HL-60/S4 (cell line): ENCODE measurements around the gene SLC7A8.

Source experiments
- in situ Hi-C: fragments of 300-500 bp; cut with MboI; formaldehyde crosslinking; loops from 2 replicates; pipeline ENCODE4 v1.14.3; 2022; ENCODE audit warnings: low sequenced_read_pairs

SLC7A8 gene

DNA sequence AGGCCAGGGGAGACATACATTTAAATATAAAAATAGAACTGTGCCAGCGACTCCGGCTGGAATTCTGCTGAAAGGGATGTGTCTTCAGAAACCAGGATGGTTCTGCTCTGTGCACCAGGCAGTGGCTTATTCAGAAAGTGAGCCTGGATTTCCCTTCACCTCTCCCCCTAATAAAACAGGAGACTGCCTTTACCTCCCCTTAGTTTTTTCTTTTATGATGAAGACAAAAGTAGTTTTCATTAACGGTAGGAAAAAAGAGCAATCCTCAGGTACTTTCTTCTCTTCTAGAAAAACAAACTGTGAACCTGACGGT lies 346 bp downstream of the SLC7A8 start:
- in situ Hi-C loops: no loop called here

DNA sequence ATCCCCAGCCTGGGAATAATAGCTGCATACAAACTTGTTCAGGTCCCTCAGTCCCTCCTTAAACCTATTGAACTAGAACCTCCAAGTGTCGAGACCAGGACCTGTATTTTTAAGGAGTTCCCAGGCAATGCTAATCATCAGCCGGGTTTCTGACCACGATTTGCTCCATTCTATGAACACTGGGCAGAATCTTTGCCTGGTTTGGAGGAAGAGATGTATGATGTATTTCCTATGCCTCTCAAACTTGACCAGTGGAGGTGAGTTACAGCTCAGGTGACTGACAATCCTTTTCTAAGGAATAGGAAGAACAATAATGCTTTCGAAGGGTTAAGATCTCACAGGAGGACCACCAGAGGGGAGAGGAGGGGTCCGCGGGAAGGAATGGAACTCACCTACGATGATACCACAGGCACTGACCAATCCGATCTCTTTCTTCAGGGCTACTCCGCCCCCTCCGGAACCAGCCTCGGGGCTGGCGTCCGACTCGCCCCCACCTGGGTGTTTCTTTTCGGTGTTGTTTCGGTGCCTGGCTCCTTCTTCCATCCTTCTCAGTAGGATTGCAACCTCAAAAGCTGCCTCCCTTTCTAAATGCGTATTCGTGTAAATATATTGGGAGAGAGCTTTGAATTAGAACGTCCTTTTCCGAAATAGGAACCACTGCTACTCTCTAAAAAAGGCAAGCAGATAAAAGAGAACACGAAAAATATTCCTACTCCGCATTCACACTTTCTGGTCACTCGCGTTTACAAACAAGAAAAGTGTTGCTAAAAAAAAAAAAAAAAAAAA lies 895 bp downstream of the SLC7A8 start:
- in situ Hi-C loops: no loop called here

DNA sequence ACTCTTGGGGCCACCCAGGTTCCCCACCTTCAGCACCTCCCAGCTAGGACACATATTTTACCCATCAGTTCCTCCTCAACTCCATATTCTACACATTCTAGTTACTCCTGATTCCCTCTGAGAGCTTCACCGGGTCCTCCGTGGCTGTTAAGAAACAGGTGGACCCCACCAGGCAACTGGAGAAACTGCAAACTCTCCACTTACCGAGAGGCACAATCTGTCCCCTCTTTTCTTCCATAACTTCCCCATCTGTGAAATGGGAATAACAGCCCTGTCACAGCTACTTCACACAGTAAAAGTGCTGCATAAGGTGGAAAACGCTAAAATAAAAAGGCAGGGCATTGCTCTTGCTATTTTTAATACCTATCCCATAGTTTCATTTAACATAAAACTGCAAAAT lies 1.5 kb downstream of the SLC7A8 start:
- in situ Hi-C loops: no loop called here

DNA sequence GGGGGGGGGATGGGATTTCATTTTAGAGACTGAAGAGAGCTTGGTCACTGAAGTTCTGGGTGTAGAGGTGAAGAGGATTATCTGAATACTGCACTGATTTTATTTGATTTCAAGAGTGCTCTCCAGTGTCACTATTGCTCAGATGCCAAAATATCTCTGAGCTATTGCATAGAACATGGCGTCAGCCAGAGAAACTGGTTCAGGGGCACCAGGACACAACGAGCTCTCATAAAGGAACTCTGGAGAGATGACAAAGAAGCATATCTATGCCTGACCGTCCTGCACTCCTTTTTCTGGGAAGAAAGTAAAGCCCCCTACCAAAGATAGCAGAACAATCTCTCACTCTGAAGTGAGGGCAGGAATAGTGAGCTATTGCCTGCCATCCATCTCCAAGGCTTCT lies 2.0 kb downstream of the SLC7A8 start:
- in situ Hi-C loops: no loop called here

DNA sequence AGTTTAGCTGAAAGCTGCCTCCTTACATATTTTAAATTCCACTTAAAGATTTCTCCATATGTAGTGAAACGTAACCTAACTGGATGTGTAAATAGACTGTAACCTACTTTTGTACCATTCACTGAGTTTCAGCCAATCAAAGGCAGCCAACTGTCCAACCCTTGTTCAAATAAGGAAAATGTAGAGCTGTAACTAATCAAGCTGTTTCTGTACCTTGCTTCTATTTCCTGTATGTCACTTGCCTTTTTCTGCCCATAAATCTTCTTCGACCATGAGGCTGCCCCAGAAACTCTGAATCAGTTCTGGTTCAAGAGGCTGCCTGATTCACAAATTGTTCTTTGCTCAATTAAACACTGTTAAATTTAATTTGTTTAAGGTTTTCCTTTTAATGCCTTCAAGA lies 6.3 kb downstream of the SLC7A8 start:
- in situ Hi-C loops: no loop called here

DNA sequence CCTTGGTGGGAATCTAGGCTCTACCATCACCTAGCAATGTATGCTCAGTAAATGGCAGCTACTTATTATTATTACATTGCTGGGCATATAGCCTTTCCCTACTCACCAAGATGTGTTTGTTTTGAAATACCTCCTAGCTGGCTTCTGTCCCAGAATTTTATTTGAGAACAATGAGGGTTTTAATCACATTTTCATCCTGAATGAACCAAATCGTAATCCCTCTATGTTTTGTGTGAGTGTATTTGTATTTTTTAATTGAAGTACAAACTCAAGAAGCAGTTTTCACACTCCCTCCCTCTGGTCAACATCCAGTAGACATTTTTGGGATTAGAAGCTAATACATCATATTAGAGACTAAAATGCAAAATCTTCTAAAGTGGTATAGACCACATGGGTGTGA lies 7.6 kb downstream of the SLC7A8 start:
- in situ Hi-C loops: no loop called here

DNA sequence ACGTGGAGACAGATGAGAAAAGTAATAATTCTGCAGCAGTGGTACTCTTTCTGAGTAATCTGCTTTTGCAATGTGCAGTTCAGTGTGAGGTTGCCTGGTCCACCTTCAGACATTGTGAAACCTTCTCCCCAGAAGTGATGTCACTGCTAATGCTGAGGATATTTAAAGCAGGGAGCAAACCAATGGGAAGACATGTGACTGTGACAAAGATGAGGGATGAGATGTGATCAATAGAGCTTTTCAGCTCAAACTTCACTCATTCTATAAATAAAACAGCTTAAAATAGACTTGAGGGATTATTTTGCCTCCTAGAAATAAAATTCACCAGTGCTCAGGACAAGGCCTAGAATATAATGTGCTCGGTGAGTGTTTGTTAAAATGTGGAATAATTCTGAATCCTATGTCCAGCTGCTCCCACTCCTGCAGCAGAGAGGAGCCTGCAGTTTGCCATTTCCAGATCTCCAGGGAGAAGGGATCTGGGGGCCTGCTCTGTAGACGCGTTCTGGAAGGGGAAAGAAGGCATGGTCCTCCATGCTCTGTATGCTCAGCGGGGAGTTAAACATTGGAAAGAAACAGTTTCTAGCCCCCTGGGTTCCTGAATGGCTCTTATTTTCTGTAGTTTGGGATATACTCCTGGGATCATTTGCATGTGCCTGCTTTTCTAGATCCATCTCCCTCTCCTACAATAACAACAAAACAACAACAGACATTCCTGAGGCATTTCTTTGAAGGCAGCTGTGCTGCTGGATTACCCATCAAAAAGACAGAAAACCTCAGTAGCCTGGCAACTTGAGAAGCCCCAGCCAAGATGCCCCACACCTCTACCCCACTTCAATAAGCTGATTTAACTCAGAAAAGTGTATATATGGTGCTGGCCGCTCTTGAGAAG lies 8.9 kb downstream of the SLC7A8 start:
- in situ Hi-C loops: no loop called here

DNA sequence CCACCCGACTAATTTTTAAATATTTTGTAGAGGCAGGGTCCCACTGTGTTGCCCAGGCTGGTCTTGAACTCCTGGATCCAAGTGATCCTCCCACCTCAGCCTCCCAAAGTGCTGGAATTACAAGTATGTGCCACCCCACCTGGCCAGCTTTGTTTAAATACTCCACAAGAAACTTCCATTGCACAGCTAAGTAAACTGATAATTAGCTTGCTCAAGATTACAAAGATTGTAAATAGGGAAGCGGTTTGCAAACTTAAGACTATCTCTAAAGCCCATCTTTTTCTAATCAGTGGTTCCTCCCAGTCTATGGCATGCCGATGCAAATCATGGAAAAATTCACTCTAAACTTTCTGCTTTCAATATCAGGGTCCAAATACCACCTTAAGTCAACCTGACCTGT lies 9.7 kb downstream of the SLC7A8 start:
- in situ Hi-C loops: no loop called here

DNA sequence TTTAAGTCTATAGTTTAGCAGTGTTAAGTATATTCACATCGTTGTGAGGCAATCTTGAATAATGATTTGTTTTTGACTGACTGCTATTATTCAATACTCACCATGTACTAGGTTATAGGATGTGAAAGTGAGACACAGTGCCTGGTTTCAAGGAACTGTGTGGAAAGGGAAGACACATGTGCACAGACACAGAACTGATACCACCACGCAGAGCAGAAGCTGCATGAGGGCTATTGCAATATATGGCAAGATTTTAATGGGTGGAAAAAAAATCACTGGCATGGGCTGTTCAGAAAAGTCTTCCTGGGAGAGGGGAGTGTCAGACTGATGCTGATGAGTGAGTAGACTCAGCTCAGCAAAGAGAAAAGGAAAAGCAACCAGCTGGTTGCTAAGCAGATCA lies 10.4 kb downstream of the SLC7A8 start:
- in situ Hi-C loops: no loop called here

DNA sequence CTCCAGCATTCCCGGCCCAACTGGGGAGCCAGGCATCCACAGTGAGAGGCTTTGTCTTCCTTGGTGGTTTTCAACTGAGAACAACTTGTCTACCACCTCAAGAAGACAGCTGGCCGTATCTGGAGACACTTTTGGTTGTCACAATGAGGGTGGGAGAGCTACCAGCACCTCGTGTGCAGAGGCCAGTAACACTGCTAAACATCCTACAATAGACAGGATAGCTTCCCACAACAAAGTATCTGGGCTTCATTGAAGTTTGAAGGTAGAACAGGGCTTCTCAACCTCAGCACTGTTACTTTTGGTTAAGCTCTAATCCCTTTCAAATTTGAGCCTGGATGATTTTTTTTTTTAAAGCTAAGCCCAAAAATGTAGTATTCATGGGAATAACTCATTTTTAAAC lies 10.9 kb downstream of the SLC7A8 start:
- in situ Hi-C loops: no loop called here

DNA sequence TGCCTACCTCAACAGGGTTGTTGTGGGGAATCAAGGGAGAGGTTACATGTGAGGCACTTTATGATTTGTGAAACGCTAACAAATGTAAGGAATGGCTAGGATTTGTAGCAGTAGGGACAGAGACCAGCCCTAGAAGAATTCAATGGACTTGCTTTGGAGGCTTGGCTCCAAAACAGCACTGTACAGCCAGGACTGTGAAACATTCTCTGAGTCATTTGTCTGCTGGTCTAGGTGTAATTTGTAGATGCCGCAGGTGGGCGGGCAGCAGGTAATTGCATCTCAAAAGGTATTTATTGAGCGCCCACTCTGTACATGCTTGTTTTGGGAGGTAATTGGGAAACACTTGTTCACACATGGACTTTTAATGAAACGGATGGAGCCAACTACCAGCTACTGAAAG lies 11.4 kb downstream of the SLC7A8 start:
- in situ Hi-C loops: no loop called here

DNA sequence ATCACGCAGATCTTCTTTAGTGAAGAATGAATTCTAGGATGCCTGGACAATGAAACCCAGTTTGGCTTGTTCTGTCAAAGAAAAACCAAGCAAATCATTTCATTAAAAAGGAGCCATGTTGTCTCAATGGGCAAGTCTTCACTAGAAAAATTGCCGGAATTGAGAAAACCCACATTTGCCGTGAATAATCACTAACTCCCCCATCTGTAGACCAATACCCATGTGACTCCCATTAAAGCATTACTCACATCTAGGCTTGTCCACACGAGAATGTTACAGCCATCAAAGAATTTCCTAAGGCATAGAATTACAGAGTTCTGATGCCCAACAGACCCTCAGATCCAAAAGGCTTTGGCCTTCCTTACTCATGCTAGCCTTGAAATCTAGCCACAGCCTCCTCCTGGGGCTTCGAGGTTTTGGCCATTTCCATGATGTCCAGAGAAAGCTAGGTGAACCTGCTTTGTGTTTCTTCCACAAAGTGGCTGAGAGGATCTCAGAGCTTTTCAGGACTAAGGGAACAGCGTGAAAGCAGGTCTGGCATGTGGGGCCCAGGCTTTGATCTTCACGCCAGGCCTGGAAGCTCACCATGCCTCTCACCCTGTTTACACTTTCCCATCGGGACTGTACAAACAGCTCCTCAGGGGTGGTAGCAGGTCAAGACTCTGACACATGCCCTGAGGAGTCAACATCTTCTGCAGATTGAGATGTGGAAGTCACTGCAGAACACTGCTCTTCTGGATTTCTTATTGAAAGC lies 12.1 kb downstream of the SLC7A8 start:
- in situ Hi-C loops: no loop called here

DNA sequence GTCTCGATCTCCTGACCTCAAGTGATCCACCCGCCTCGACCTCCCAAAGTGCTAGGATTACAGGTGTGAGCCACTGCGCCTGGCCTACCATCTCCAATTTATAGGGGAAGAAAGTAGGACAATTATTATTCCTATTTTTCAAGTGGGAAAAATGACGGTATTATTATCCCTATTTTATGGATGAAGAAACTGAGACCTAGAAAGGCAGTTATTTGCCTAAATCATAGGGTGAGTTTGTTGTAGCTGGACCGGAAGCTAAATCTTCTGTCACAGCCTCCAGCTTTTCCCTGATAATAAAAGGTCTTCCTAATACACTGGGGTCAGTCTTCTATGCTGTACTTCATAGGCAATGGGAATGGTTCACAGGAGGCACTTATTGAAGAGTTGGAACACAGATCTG lies 13.8 kb downstream of the SLC7A8 start:
- in situ Hi-C loops: no loop called here

DNA sequence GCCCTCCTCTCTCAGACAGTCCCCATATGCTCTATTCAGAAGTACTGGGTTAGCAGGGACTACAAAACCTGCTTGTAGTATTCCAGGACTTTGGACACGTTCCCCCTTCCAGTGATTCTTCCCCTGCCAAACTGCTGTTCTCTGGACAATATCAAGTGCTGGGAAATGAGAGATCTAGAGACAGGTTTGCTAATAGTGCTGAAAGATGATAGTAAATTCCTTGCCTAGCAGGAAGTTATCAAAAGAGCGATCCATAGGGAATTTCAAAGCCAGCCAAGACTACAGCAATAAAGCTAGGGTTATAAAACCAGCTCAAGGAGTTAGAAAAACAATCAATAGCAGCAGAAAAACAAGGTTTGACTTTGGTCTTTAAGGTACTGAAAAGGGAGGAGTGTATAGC lies 15.2 kb downstream of the SLC7A8 start:
- in situ Hi-C loops: no loop called here

DNA sequence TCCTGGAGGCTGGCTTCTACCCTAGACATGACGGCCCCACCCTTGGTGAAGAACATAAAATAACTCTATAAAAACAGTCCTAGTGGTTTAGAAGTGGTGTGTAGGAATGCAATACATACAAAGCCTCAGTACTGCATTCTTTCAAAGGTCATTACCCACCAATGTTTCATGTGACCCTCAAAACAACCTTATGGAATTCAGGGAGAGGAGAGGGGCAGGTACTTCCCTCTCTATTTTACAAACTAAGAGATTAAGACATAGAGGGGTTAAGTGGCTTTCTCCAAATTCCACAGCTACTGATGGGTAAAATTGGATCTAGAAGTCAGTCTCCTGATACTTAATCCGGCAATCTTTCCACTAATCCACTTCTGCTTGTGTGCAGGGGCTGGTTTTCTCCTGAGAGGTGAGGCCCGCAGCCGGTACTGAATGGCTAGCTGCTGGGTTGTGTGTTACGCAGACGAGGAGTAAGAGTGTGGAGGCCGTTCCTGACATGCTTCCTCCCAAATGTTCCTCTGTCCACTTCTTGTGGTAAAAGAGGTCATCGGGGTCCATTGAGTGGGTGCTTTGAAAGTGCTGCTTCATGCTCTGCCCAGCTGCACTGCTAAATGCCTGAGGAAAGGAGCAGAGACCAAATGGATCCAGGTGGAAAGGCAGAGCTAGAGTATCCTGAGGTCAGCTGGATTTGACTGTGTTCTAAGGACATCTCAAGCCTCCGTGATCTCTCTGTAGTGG lies 16.2 kb downstream of the SLC7A8 start:
- in situ Hi-C loops: no loop called here

DNA sequence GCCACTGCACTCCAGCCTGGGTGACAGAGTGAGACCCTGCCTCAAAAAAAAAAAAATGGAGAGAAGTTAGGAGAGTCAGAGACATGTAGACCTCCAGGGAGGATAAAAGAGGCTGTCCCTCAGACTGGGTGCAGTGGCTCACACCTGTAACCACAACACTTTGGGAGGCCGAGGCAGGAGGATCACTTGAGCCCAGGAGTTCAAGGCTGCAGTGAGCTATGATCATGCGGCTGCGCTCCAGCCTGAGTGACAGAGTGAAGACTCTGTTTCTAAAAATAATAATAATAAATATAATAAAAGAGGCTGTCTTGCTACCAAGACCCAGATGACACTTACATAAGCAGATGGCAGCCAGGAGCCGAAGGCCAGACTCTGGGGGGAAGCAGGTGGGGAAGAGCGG lies 18.5 kb downstream of the SLC7A8 start:
- in situ Hi-C loops: no loop called here

DNA sequence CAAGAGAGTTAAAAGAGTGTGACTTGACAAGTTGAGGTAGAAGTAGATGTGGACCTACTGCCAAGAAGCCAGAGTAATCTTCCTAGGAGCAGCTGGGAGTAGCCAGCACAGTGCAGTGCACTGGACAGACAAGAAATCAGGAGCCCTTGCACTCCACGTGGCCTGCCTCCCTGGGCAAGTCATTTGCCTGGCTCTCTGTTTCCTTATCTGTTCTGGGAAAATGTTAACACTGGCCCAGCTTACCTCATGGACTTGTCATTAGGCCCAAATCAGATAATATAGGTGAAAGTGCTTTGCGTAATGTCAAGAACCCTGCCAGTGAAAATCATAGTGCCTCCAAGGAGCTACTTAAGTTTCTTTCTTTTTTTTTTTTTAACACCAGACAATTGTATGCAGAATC lies 19.2 kb downstream of the SLC7A8 start:
- in situ Hi-C loops: no loop called here

DNA sequence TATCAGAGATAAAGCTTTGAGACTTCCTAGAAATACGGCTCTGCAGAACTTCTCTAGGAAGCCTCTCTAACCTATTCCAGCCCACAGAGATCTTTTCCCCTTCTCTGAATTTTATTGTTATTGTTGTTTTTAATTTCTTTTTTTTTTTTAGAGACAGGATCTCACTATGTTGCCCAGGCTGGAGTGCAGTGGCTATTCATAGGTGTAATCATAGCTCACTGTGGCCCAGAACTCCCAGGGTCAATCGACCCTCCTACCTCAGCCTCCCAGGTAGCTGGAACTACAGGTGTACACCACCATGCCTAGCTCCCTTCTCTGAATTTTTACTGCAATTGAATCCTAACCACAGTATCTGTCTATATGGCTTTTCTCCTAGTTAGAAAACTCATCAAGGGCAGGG lies 19.6 kb downstream of the SLC7A8 start:
- in situ Hi-C loops: no loop called here

DNA sequence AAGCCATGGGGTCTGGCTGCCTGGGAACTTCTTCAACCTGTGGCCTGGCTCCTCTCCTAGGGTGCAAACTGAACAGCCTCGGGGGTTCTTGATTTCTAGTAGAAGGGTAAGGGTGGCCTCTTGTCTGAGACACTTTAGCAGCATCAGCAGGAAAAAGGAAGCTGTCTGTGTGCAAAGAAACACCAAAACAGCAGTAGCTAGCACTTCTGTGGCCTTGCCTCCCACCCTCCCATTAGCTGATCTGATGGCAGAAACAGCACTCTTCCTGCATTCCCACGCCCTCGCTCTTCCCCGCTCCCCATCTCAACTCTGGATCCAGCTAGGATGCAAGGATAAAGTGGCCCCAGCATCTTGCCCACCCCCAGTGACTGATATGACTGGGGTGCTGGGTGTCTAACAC lies 20.7 kb downstream of the SLC7A8 start:
- in situ Hi-C loops: no loop called here

DNA sequence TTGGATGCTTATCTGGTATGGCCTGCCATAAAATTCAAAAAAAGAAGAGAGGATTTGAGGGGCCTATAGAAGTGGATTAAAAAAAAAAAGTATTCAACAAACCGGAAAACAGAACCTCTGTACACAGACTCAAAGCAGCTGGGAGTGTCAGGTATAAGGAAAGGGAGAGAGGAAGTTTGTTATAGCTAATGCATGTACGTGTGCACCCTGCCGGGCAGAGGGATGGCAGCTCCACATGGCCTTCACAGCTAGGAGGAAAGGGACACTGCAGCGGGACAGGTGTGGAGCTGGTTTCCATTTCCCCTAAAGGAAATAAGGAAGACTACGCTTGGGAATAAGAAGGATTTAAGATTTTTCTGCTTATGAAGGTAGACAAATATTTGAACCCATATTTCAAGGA lies 21.5 kb downstream of the SLC7A8 start:
- in situ Hi-C loops: no loop called here

DNA sequence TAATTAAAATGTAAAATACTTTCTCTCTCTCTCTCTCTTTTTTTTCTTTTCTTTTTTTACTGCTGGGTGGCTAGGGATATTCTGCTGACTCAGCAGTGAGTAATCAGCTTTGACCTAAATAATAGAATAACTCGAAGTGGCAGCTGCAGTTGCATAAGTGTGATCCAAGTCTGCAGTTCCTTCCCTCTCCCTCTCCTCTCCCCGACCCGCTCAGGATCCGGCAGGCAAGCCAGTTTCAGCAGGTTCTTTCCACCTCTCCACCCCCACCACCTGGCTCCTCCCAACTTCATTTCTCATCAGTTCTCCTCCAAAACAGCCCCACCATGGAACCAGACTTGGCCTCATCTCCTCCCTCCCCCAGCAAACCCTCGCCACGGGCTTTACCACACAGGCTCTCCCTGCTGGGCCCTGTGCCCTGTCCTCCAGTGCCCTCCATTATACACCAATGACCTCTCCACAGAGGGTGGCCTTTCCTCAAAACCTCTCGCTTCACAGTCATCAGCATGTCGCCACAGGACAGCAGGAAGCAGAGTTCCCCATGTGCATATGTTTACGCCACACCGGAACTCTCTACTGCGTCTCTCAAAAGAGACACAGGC lies 22.4 kb downstream of the SLC7A8 start:
- in situ Hi-C loops: no loop called here
